GM19099 (cell line): ENCODE data around the gene TPX2.

ENCODE experiments used
- POLR2A ChIP-seq: IDR thresholded peaks from 3 replicates; pipeline ENCODE4 v1.6.1; 2011; ENCODE audit warnings: low read depth; ENCODE audit not compliant: insufficient read length; ENCODE audit errors: extremely low read depth

TPX2 gene

DNA sequence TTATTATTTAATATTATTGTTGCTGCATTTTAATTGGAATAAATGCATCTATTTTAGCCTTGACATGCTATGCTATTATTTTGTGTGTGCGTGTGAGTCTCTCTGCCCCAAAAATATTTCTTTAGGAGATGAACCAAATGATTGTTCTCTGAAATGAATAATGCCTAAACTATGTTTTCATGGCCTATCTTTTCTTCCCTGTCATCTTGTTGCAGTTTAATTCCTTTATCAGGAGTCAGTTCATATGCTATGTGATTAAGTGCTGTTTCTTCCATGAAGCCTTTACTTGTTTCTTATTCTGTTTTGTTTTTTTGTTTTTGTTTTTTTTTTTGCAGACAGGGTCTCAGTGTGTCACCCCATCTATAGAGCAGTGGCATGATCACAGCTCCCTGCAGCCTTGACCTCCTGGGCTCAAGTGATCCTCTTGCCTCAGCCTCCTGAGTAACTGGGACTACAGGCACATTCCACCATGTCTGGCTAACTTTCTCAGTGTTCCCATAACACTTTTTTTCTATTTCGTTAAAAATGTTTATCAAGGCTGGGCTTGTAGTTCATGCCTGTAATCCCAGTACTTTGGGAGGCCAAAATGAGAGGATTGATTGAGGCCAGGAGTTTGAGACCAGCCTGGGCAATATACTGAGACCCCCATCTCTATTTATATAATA, 25.7 kb downstream of the TPX2 start:
- no peak for TF ChIP-seq POLR2A

DNA sequence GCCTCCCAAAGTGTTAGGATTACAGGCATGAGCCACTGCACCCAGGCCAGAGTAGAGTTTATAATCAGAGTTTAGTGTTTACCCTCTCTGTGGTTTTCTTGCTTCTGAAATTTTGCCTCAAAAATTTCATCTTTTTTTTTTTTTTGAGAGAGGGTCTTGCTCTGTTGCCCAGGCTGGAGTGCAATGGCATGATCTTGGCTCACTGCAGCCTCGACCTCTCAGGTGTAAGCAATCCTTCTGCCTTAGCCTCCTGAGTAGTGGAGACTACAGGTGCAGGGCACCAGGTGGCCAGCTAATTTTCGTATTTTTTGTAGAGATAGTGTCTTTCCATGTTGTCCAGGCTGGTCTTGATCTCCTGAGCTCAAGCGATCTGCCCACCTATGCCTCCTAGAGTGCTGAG, 28.7 kb downstream of the TPX2 start:
- no peak for TF ChIP-seq POLR2A

DNA sequence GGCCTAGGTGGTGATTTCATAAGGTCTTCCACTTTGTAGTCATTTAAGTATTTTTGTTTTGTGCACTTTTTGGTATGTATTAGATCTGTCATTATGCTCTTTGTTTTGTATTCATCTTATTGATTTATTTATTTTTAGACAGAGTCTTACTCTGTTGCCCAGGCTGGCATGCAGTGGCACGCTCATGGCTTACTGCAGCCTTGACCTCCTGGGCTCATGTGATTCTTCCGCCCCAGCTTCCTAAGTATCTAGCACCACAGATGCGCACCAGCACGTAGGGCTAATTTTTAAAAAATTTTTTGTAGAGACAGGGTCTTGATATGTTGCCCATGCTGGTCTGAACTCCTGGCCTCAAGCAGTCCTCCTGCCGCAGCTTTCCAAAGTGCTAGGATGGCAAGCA, 30.6 kb downstream of the TPX2 start:
- TF ChIP-seq POLR2A = no peak

GRCh38 chr20:31770243-31770642, 31.2 kb downstream of the TPX2 start:
- no peak for TF ChIP-seq POLR2A

DNA sequence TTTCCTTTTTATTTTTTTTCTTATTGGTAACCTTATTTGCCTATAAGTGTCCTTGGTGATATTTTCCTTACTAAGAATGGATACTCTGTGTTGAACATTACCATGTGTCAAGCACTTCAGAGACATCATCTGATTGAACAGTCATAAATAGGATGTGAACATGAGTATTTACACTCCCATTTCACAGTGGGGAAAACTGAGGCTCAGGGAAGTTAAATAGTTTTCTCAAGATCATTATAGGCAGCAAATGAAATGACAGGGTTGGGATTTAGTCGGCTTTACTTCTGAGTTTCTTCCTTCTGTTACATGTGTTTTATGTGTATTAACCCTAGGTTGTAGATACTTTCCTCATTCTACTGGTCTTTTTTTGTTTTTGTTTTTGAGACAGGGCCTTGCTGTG, 35.3 kb downstream of the TPX2 start:
- no peak for TF ChIP-seq POLR2A

DNA sequence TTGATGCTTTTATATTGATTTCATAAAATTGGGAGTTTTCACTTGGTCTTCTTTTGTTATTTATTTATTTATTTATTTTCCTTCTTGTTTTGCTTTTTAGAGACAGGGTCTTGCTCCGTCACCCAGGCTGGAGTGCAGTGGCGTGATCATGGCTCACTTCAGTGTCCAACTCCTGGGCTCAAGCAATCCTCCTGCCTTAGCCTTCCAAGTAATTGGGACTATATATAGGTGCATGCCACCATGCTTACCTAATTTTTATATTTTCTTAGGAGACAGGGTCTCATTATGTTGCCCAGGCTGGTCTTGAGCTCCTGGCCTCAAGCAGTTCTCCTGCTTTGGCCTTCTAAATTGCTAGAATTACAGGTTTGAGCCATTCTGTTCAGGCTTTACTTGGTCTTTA, 41.7 kb downstream of the TPX2 start:
- no peak for TF ChIP-seq POLR2A

DNA sequence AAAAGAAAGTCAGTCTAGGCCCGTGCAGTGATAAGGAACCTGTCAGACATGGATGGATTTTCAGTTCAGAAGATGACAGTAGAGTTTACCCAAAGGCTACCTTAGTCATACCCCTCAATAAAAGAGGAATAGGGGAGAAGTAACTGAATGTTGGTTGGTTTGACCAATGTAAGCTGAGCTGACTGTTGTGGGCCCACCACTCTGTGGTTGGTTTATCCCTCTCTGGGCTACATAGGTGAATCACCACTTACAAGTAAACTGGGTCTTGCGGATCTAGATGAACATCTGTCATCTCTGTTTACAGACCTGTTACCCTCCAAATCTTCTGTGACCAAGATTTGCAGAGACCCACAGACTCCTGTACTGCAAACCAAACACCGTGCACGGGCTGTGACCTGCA, 42.9 kb downstream of the TPX2 start:
- TF ChIP-seq POLR2A = no peak

GRCh38 chr20:31784354-31785044, 45.4 kb downstream of the TPX2 start:
- TF ChIP-seq POLR2A = no peak

DNA sequence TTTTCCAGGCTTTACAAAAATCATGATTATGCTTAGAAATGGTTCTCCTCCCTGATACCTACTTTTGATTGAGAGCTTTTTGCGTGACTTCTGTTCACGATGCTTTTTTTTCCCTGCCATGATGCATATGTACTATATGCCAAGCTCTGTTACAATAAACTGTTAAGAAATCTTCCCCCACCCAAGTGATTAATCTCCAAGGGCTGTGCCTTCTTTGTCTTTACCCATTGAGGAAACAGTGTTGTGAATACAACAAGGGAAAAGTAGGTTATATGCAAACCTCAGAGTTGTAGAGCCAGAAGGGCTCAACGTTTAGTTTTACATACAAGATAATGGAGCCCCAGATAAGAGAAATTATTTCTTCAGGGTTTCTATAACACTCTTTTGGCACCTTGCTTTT, 46.0 kb downstream of the TPX2 start:
- TF ChIP-seq POLR2A = no peak

GRCh38 chr20:31788578-31788977, 49.5 kb downstream of the TPX2 start:
- no peak for TF ChIP-seq POLR2A

DNA sequence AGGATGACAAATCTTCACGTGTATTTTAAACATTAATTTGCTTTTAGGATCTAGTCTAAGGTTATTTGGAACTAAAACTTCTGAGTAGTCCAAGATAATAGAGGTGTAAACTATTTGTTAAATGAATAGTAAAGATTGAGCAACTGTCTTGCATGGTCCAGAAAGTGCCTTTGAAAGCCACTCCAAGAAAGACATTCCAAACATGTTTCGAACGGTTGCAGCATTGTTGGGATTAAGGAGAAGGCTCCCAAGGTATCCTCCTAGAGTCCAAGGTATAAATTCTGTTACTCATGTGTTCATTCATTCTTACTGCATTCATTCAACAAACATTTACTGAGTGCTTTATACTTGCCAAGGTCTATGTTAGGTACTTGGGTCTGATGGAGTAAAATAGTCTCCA, 51.3 kb downstream of the TPX2 start:
- no peak for TF ChIP-seq POLR2A

DNA sequence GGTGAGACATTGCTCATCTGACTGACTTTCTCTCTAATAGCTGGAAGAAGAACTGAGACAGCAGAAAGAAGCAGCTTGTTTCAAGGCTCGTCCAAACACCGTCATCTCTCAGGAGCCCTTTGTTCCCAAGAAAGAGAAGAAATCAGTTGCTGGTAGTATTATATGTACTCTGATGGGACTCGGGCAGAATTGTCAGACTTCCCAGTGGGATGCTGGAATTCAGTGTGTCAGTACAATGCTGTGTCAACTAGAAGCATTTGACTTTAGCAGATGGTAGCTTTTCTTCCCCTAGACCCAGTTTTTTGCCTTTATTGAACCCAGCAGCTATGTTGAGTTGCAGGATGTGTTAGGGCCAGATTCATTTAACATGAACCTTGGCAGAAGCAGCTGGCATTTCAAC, 58.3 kb downstream of the TPX2 start:
- TF ChIP-seq POLR2A = no peak

DNA sequence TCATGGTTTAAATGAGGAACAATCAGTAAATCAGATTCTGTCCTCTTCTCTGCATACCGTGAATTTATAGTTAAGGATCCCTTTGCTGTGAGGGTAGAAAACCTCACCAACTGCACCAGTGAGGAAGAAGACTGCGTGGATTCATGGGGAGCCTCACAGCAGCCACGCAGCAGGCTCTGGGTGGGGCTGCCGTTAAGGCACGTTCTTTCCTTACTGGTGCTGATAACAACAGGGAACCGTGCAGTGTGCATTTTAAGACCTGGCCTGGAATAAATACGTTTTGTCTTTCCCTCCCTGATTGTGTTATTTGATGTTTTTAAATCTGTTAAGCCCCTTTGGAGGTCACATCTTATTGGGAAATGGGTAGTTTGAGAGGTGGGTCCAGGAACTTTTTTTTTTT, 62.4 kb downstream of the TPX2 start:
- no peak for TF ChIP-seq POLR2A

GRCh38 chr20:31803552-31804291, 64.6 kb downstream of the TPX2 start:
- no peak for TF ChIP-seq POLR2A

DNA sequence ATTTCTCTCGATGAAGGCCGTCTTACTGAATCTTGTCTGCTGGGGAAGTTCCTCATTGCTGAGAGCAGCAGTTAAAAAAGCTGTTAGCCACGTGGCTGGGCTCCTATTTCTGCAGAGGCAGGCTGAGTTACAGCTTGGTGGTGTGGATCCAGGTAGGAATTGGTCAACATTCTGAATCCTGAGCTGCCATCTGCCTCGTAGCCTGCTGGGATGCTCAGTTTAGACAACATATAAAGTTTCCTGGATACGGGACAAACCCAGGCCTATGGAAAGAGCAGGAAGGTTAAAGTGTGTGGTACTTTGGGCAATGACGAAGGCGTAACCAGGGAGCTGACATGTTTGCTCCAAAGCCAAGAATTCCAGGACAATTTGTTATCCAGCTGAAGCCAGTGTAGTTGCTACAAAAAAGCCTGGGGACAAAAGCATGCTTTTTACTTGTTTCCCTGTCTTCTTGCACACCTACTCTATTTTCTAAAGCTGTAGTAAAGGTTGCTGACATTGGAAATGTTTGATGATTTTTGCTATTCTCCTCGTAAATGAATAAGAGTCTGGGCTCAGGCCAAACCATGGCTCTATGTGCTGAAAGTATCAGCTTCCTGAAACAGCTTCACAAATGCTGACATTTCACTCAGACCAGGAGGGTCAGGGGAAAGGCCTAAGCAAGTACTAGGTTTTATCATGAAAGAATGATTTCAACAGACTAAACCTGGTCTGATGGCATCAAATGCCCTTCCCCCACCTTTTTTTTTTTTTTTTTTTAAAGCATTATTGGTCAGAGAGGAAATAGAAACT, 67.7 kb downstream of the TPX2 start:
- no peak for TF ChIP-seq POLR2A

DNA sequence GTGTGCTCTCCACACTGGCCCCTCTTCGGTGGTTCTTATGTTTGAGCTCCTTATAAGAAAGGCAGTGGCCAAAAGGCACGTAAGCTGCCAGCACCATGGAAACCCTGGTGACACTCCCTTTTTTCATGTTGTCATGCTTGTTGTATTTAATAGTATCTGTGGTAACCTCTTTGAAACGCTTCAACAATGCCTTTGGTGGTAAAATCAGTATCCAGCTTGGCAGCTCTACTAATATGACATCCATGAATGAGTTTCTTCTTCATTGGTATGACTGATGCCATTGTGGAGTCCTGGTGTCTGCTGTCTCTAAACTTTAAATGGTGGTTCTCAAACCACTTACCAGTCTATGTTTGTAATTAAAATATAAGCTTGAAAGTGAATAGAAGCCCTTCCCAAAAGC, 69.4 kb downstream of the TPX2 start:
- no peak for TF ChIP-seq POLR2A

DNA sequence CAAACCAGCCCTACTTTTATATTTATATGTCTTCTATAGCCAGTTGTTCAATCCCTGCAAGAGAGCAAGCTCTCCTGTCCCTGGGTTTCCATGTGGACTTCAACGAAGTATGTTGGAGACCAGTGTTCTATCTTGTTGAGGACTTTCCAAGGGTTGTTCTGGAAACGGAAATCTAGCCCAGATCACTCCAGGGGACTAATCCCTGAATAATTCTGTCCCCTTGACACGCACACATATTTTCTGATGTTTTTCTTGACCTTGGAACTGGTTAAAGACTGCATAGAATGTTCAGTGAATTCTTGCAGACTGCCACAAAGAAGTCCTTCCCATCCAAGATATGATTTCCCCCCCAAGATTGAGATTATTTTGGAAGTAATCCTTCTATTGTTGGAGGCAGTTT, 70.6 kb downstream of the TPX2 start:
- no peak for TF ChIP-seq POLR2A
